ENCODE data around the gene SLC17A5.
"Not testable (repeated sequence)": the region's sequence is repeated elsewhere in the genome, so short reads cannot be mapped to it uniquely, and the experiment has no call there.

DNA sequence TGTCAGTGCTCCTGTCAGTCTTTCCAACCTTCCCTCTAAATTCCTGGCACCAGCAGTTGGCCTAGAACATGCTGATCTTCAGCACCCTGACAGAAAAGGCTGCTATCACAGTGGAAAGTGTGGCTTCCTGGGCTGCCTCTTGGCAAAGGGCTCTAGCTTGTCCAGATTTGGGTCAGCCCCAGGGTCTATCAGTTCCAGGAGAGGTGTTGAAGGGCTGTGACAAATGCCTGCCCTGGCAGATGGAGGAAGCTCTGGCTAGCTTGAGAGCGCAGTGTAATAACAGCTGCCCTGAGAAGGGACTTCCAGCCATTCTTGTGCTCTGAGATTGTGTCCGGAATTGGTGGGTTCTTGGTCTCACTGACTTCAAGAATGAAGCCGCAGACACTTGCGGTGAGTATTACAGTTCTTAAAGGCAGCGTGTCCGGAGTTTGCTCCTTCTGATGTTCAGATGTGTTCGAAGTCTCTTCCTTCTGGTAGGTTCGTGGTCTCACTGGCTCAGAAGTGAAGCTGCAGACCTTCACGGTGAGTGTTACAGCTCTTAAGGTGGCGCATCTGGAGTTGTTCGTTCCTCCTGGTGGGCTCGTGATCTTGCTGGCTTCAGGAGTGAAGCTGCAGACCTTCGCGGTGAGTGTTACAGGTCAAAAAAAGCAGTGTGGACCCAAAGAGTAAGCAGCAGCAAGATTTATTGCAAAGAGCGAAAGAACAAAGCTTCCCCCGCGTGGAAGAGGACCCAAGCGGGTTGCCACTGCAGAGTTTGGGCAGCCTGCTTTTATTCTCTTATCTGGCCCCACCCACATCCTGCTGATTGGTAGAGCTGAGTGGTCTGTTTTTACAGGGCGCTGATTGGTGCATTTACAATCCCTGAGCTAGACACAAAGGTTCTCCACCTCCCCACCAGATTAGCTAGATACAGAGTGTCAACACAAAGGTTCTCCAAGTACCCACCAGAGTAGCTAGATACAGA, 82.3 kb downstream of the SLC17A5 start:
- TF ChIP-seq EZH2 (IDR thresholded peaks at IDR 0.05; ENCODE audit: borderline replicate concordance, insufficient read depth, low read depth, low read length, poor library complexity, severe bottlenecking); CTCF (IDR thresholded peaks at IDR 0.05): not testable (repeated sequence)
